H1 (cell line): ENCODE measurements around the gene DHCR7. TPM values are rescaled to one million over a fixed set of nuclear protein-coding genes. Genes with fewer than 3 reads are reported as not detected.

Experiments used
- CTCF ChIA-PET: fragments of 300-600 bp; sonication (Branson Sonifier 250); formaldehyde crosslinking; loops from one replicate; lab custom pipeline; 2021; ENCODE audit not compliant: partially characterized antibody; lab: Charles Lee
- POLR2A ChIA-PET: fragments of 300-600 bp; sonication (Branson Sonifier 250); formaldehyde crosslinking; loops from one replicate; lab custom pipeline; 2021; ENCODE audit warnings: inconsistent platforms; ENCODE audit not compliant: partially characterized antibody; lab: Charles Lee
- DNase-seq, 2 experiments: peaks; one replicate each; pipeline versions ENCODE4 v3.0.0 to v3.0.0-alpha.2; 2010 to 2022; ENCODE audit warnings: low spot score in 2 of 2, low read depth in 1 of 2, mixed read lengths in 1 of 2
- FAIRE-seq: peaks from 2 replicates; lab custom pipeline; 2011; peaks lifted over from hg19 to GRCh38; lab: Jason Lieb, UNC
- H2AFZ ChIP-seq: 2 replicates; pipeline ENCODE4 v1.8.1; 2012; ENCODE audit warnings: low read length, inconsistent platforms
- H2AK5ac ChIP-seq: 2 replicates; pipeline ENCODE4 v1.6.1; 2013; ENCODE audit warnings: low read depth, low read length
- H2BK120ac ChIP-seq: replicated peaks from 2 replicates; pipeline ENCODE3; 2013; ENCODE audit warnings: low read depth, low read length, inconsistent platforms
- H2BK12ac ChIP-seq: 2 replicates; pipeline ENCODE4 v1.6.1; 2013; ENCODE audit warnings: low read depth, low read length
- H2BK15ac ChIP-seq: 2 replicates; pipeline ENCODE4 v1.6.1; 2013; ENCODE audit warnings: low read length
- H2BK20ac ChIP-seq: 2 replicates; pipeline ENCODE4 v1.6.1; 2013; ENCODE audit warnings: low read length
- H2BK5ac ChIP-seq: 2 replicates; pipeline ENCODE4 v1.6.1; 2013; ENCODE audit warnings: low read depth, low read length
- H3K14ac ChIP-seq: 2 replicates; pipeline ENCODE4 v1.6.1; 2013; ENCODE audit warnings: inconsistent platforms; ENCODE audit not compliant: insufficient read length
- H3K18ac ChIP-seq: 2 replicates; pipeline ENCODE4 v1.6.1; 2013; ENCODE audit warnings: low read length; ENCODE audit errors: extremely low read depth
- H3K23ac ChIP-seq: 2 replicates; pipeline ENCODE4 v1.6.1; 2013; ENCODE audit warnings: inconsistent platforms; ENCODE audit not compliant: insufficient read length
- H3K23me2 ChIP-seq: 2 replicates; pipeline ENCODE4 v1.6.1; 2013; ENCODE audit warnings: low read depth, low read length
- H3K27ac ChIP-seq: 2 replicates; pipeline ENCODE4 v1.6.1; 2011; ENCODE audit warnings: low read depth, low read length, inconsistent platforms
- H3K27me3 ChIP-seq, 4 experiments: replicated peaks in 1 of 4; 1 replicate in 1 of 4; 2 replicates in 3 of 4; pipeline versions ENCODE4 v1.6.1 to v1.8.1; 2011 to 2013; ENCODE audit warnings: low read length in 3 of 4, mild to moderate bottlenecking in 3 of 4, inconsistent platforms in 2 of 4, mixed read lengths in 2 of 4, moderate library complexity in 1 of 4; ENCODE audit not compliant: control insufficient read depth in 3 of 4, insufficient read depth in 3 of 4; ENCODE audit errors: extremely low read depth in 1 of 4
- H3K36me3 ChIP-seq, 4 experiments: 2 replicates each; pipeline versions ENCODE4 v1.6.1 to v1.8.1; 2011 to 2013; ENCODE audit warnings: mild to moderate bottlenecking in 4 of 4, low read length in 3 of 4, moderate library complexity in 2 of 4, control low read depth in 1 of 4, inconsistent platforms in 1 of 4; ENCODE audit not compliant: insufficient read depth in 4 of 4, control insufficient read depth in 2 of 4
- H3K4ac ChIP-seq: replicated peaks from 2 replicates; pipeline ENCODE3; 2013; ENCODE audit warnings: low read length, low read depth, mixed read lengths, inconsistent platforms; ENCODE audit not compliant: insufficient read length
- H3K4me1 ChIP-seq, 4 experiments: replicated peaks in 1 of 4; 1 replicate in 1 of 4; 2 replicates in 3 of 4; pipeline versions ENCODE4 v1.6.1 to v1.8.1; 2011 to 2013; ENCODE audit warnings: low read length in 3 of 4, inconsistent platforms in 2 of 4, mixed read lengths in 1 of 4; ENCODE audit not compliant: insufficient read depth in 4 of 4, control insufficient read depth in 3 of 4
- H3K4me2 ChIP-seq, 2 experiments: 2 replicates each; pipeline versions ENCODE4 v1.6.1 to v1.8.1; 2011 to 2013; ENCODE audit warnings: low read depth in 2 of 2, low read length in 2 of 2, control low read depth in 1 of 2, inconsistent platforms in 1 of 2, mild to moderate bottlenecking in 1 of 2; ENCODE audit not compliant: insufficient read depth in 1 of 2
- H3K4me3 ChIP-seq, 4 experiments: fragments of 200-600, 300-600 bp in 1 of 4; sonication (generic), shearing (Covaris generic), sonication (Bioruptor Twin) in 1 of 4; 2 replicates each; pipeline versions ENCODE4 v1.5.1 to v1.8.1; 2011 to 2016; ENCODE audit warnings: low read length in 4 of 4, low read depth in 3 of 4, control low read depth in 2 of 4, inconsistent platforms in 2 of 4, mild to moderate bottlenecking in 2 of 4, mixed read lengths in 1 of 4, moderate library complexity in 1 of 4; ENCODE audit not compliant: insufficient read depth in 2 of 4; ENCODE audit errors: extremely low read depth in 1 of 4
- H3K56ac ChIP-seq: replicated peaks from 2 replicates; pipeline ENCODE3; 2013; ENCODE audit warnings: low read depth, mild to moderate bottlenecking, mixed read lengths, low read length, inconsistent platforms; ENCODE audit not compliant: insufficient read length
- H3K79me1 ChIP-seq: 2 replicates; pipeline ENCODE4 v1.6.1; 2013; ENCODE audit warnings: low read depth, low read length, control low read depth
- H3K79me2 ChIP-seq, 2 experiments: 2 replicates each; pipeline versions ENCODE4 v1.6.1 to v1.8.1; 2012 to 2013; ENCODE audit warnings: low read length in 2 of 2, mild to moderate bottlenecking in 2 of 2, inconsistent platforms in 1 of 2; ENCODE audit not compliant: insufficient read depth in 2 of 2, control insufficient read depth in 1 of 2
- H3K9ac ChIP-seq, 4 experiments: replicated peaks in 1 of 4; 1 replicate in 1 of 4; 2 replicates in 3 of 4; pipeline versions ENCODE4 v1.6.1 to v1.8.1; 2011 to 2013; ENCODE audit warnings: low read depth in 3 of 4, low read length in 3 of 4, control low read depth in 2 of 4, mild to moderate bottlenecking in 2 of 4, moderate library complexity in 2 of 4, inconsistent platforms in 1 of 4; ENCODE audit errors: extremely low read depth in 1 of 4
- H3K9me3 ChIP-seq, 2 experiments: 2 replicates each; pipeline versions ENCODE4 v1.6.1 to v1.8.1; 2012 to 2013; ENCODE audit warnings: mild to moderate bottlenecking in 2 of 2, moderate library complexity in 2 of 2, control low read depth in 1 of 2, inconsistent platforms in 1 of 2, low read depth in 1 of 2, low read length in 1 of 2, mixed read lengths in 1 of 2; ENCODE audit not compliant: insufficient read depth in 2 of 2
- H4K20me1 ChIP-seq, 2 experiments: replicated peaks in 1 of 2; 2 replicates each; pipeline versions ENCODE3 to v1.8.1; 2011 to 2013; ENCODE audit warnings: inconsistent platforms in 2 of 2, low read length in 2 of 2, mild to moderate bottlenecking in 1 of 2; ENCODE audit not compliant: insufficient read depth in 2 of 2, control insufficient read depth in 1 of 2
- H4K5ac ChIP-seq: 2 replicates; pipeline ENCODE4 v1.6.1; 2013; ENCODE audit warnings: low read length, low read depth, mixed read lengths, inconsistent platforms; ENCODE audit not compliant: insufficient read length
- H4K8ac ChIP-seq: 2 replicates; pipeline ENCODE4 v1.8.0; 2013; ENCODE audit warnings: mild to moderate bottlenecking, moderate library complexity, low read length, inconsistent platforms; ENCODE audit not compliant: insufficient read depth; ENCODE audit errors: extremely low read depth
- H4K91ac ChIP-seq: replicated peaks from 2 replicates; pipeline ENCODE3; 2013; ENCODE audit warnings: low read length, mixed read lengths, inconsistent platforms; ENCODE audit not compliant: insufficient read length
- ASH2L ChIP-seq: fragments of 200-600, 300-600 bp; sonication (generic); IDR thresholded peaks from one replicate; pipeline ENCODE4 v1.7.1; 2017; ENCODE audit warnings: low read length
- BRCA1 ChIP-seq: IDR thresholded peaks from 2 replicates; pipeline ENCODE4 v1.6.1; 2012; ENCODE audit warnings: low read depth, low read length, improper control_type of control experiment
- CBX5 ChIP-seq: fragments of 300-800, 300-1000 bp; sonication (generic); IDR thresholded peaks from 2 replicates; pipeline ENCODE4 v1.7.1; 2016; ENCODE audit warnings: antibody characterized with exemption, low read length, low read depth
- CEBPB ChIP-seq: IDR thresholded peaks from 2 replicates; pipeline ENCODE4 v1.6.1; 2012; ENCODE audit warnings: low read depth, low read length
- POU5F1 ChIP-seq: IDR thresholded peaks from 2 replicates; pipeline ENCODE4 v1.6.1; 2011; ENCODE audit warnings: low read depth, mild to moderate bottlenecking, low read length, moderate library complexity
- SP1 ChIP-seq: IDR thresholded peaks from 2 replicates; pipeline ENCODE4 v1.6.1; 2011; ENCODE audit warnings: low read depth, low read length
- SUZ12 ChIP-seq: fragments of 200-600 bp; sonication (generic); IDR thresholded peaks from 2 replicates; pipeline ENCODE4 v1.6.1; 2012; ENCODE audit warnings: mild to moderate bottlenecking, inconsistent platforms, low read length, moderate library complexity, mixed read lengths
- WGBS, 2 experiments: shearing (Covaris generic) in 1 of 2; methylation state at CpG; one replicate each; pipeline versions ENCODE4 v1.1.6 to v1.1.7; 2013 to 2015; ENCODE audit warnings: low lambda C conversion rate in 2 of 2, mixed read lengths in 2 of 2, inconsistent platforms in 1 of 2, low coverage in 1 of 2, missing lambda C conversion rate in 1 of 2; ENCODE audit not compliant: insufficient replicate concordance in 2 of 2, insufficient coverage in 1 of 2, insufficient read length in 1 of 2; ENCODE audit errors: extremely low coverage in 1 of 2, missing lambda C conversion rate in 1 of 2; 5-methylcytosine and 5-hydroxymethylcytosine counted together
- long read RNA-seq, 2 experiments: library from RNA in 1 of 2; library from capped mRNA in 1 of 2; stranded (forward); transcript quantifications; one replicate each; pipeline ENCODE4 v2.0.0, GENCODE V29; 2021; ENCODE audit warnings: inconsistent platforms in 1 of 2
- polyA minus RNA-seq, 3 experiments: library from RNA; depleted of rRNA, polyadenylated mRNA; stranded (reverse); fragments of >200 nt; gene quantifications; 1 replicate in 2 of 3; 2 replicates in 1 of 3; pipeline ENCODE4 v1.2.3, GENCODE V29; 2011
- polyA plus RNA-seq, 7 experiments: library from polyadenylated mRNA; depleted of rRNA in 3 of 7; stranded (reverse) in 5 of 7; unstranded in 2 of 7; fragments of >200 nt in 5 of 7; fragments of 200-250 nt in 2 of 7; gene quantifications; 1 replicate in 5 of 7; 2 replicates in 1 of 7; 4 replicates in 1 of 7; pipeline versions ENCODE4 v1.2.1 to v1.2.3, GENCODE V29; 2011 to 2013; ENCODE audit warnings: missing spikeins in 2 of 7, mixed read lengths in 2 of 7
- total RNA-seq: library from RNA; stranded (reverse); fragmentation: NEBNext Ultra II Directional; extraction: Animal tissue kit (Norgen Biotek cat#: 25700); gene quantifications from 2 replicates; pipeline ENCODE4 v1.2.1, GENCODE V29; 2021

The DHCR7 gene
- total RNA-seq (144 and 148 TPM in 2 replicates), polyA plus RNA-seq (2011; rRNA removed) (157 and 196 TPM in 2 replicates), polyA minus RNA-seq (2011; rRNA and poly(A)+ RNA removed) (125 and 139 TPM in 2 replicates)
- polyA plus RNA-seq (2011; cell fraction: cytosol; rRNA removed) = 108 TPM
- polyA plus RNA-seq (2011; cell fraction: nucleus; rRNA removed) = 185 TPM
- 120 to 136 TPM (median 129 TPM) in 4 replicates for polyA plus RNA-seq (2012, experiment 1 of 2)
- 170 TPM for polyA plus RNA-seq (2012, experiment 2 of 2)
- polyA plus RNA-seq (2013, experiment 1 of 2) = 351 TPM
- polyA plus RNA-seq (2013, experiment 2 of 2) = 348 TPM
- 116 TPM for polyA minus RNA-seq (2011; cell fraction: cytosol; rRNA and poly(A)+ RNA removed)
- polyA minus RNA-seq (2011; cell fraction: nucleus; rRNA and poly(A)+ RNA removed) = 56.5 TPM
- long read RNA-seq, experiment 1, transcript DHCR7-201 (9 exons, 2,666 nt) = major isoform, 63 of 184 reads
- long read RNA-seq, experiment 1, partial matches to known transcripts = 43 of 184 reads
- long read RNA-seq, experiment 1, other reads (novel, unspliced or antisense) = 78 of 184 reads
- long read RNA-seq, experiment 2, transcript DHCR7-201 (9 exons, 2,666 nt) = major isoform, 84 of 103 reads
- long read RNA-seq, experiment 2, partial matches to known transcripts = 6 of 103 reads
- long read RNA-seq, experiment 2, other reads (novel, unspliced or antisense) = 11 of 103 reads

GRCh38 chr11:71448257-71449171 is at the start of gene DHCR7:
TSS of gene DHCR7 (minus strand) at chr11:71448393. CDS start at chr11:71444952, 3,441 bp downstream.
- H4K8ac ChIP-seq = peak within 1 kb of the TSS; percentile 30; the same call in 1 of the 2 replicates
- TF ChIP-seq SP1 (peak; percentile 94), CBX5 (no peak), BRCA1 (no peak), POU5F1 (no peak), SUZ12 (0 out of 2 replicates have a peak, but pooled peaks have one; percentile 22), CEBPB (no peak), ASH2L (peak; percentile 93)

More at GRCh38 chr11:71448257-71449171, at the start of gene DHCR7:
- H3K23me2 ChIP-seq = peaks cover 21% of the 10 kb centered on the region
- peak within 1 kb of the TSS; percentile 95 for H4K5ac ChIP-seq
- peaks cover 2 to 16% of the 10 kb centered on the region in 2 experiments for H4K20me1 ChIP-seq
- H3K9ac ChIP-seq = peak within 1 kb of the TSS in 3 of 4 experiments; percentile 49 to 74 (median 58); a peak in 6 of 7 replicates
- DNase-seq = peak; percentile 86 to 97
- H2BK20ac ChIP-seq = no peak within 1 kb of the TSS
- peak within 1 kb of the TSS; percentile 99 for H2BK5ac ChIP-seq
- H3K79me1 ChIP-seq = peaks cover 14% of the 10 kb centered on the region
- peak within 1 kb of the TSS; percentile 97; the same call in 1 of the 2 replicates for H2BK15ac ChIP-seq
- H3K56ac ChIP-seq = peak within 1 kb of the TSS; percentile 95
- peak within 1 kb of the TSS; percentile 99 for H4K91ac ChIP-seq
- H3K23ac ChIP-seq = no peak within 1 kb of the TSS
- H2BK120ac ChIP-seq = peak within 1 kb of the TSS; percentile 34
- POLR2A ChIA-PET = interaction anchor here (0.6 to 1.9 kb wide), 6 partner anchors 10 to 57 kb away, joined by 3 to 6 read pairs (median 4); no protein-coding TSS in a partner anchor
- peaks cover 11 to 38% (median 21%) of the 10 kb centered on the region in 4 experiments for H3K36me3 ChIP-seq
- H3K4me3 ChIP-seq = peak within 1 kb of the TSS; percentile 77 to 98 (median 91)
- peaks cover 3 to 16% (median 9%) of the 10 kb centered on the region in 4 experiments; a peak in 5 of 7 replicates for H3K4me1 ChIP-seq
- H3K4me2 ChIP-seq = peak within 1 kb of the TSS; percentile 75 to 100
- no peaks in the 10 kb centered on the region for H3K27me3 ChIP-seq
- CTCF ChIA-PET = interaction anchor here (0.9 to 1.8 kb wide), 5 partner anchors 22 to 132 kb away, joined by 4 read pairs; no protein-coding TSS in a partner anchor
- peak within 1 kb of the TSS; percentile 74; the same call in 1 of the 2 replicates for H2AFZ ChIP-seq
- peak within 1 kb of the TSS; percentile 76 for H3K27ac ChIP-seq
- H3K18ac ChIP-seq = peak within 1 kb of the TSS; percentile 99
- no peaks in the 10 kb centered on the region for H3K9me3 ChIP-seq
- no peak within 1 kb of the TSS for H2AK5ac ChIP-seq
- FAIRE-seq = no peak
- H3K4ac ChIP-seq = peak within 1 kb of the TSS; percentile 87
- peaks cover 0 to 53% of the 10 kb centered on the region in 2 experiments; a peak in 3 of 4 replicates for H3K79me2 ChIP-seq
- WGBS, 2 experiments = 2% methylated on average over 58 of the region's 78 CpGs; no CpG with 5 or more reads in 1 of the 2 experiments
- peak within 1 kb of the TSS; percentile 92; the same call in 1 of the 2 replicates for H2BK12ac ChIP-seq
- H3K14ac ChIP-seq = no peak within 1 kb of the TSS
